Measurements from ENCODE around the gene ZNRD2. TPM values are rescaled to one million over a fixed set of nuclear protein-coding genes. Genes with fewer than 3 reads are reported as not detected.

Gene ZNRD2
- total RNA-seq, 1 donor from 2014 or later: 42.4 TPM

GRCh38 chr11:65572356-65573051, 2.2 kb downstream of the ZNRD2 start, which contains the start of gene FAM89B:
Gene FAM89B, plus strand, starts transcription at chr11:65572538. Its CDS starts 132 bp downstream, at chr11:65572670.
- DNase-seq (ENCODE audit: low read depth): peak; percentile 89

GRCh38 chr11:65573391-65574079, 3.3 kb downstream of the ZNRD2 start:
- DNase-seq (ENCODE audit: low read depth): no peak

GRCh38 chr11:65574109-65574810, 4.0 kb downstream of the ZNRD2 start:
- DNase-seq (ENCODE audit: low read depth): peak; percentile 92

- DNase-seq (ENCODE audit: low read depth): no peak
Observed at GRCh38 chr11:65574811-65575567, 4.7 kb downstream of the ZNRD2 start.

- peak; percentile 70 for DNase-seq (ENCODE audit: low read depth)
Observed at GRCh38 chr11:65575568-65576231, 5.4 kb downstream of the ZNRD2 start, which contains the start of gene EHBP1L1. Gene EHBP1L1, plus strand, starts transcription at chr11:65576053. Its CDS starts 250 bp downstream, at chr11:65576303.

GRCh38 chr11:65576232-65576866, 6.1 kb downstream of the ZNRD2 start:
- DNase-seq (ENCODE audit: low read depth): peak; percentile 75

GRCh38 chr11:65576867-65577755, 6.8 kb downstream of the ZNRD2 start:
- peak; percentile 98 for DNase-seq (ENCODE audit: low read depth)

- DNase-seq (ENCODE audit: low read depth): no peak
Observed at GRCh38 chr11:65577756-65578109, 7.5 kb downstream of the ZNRD2 start.

GRCh38 chr11:65578134-65578533, 7.9 kb downstream of the ZNRD2 start:
- no peak for DNase-seq (ENCODE audit: low read depth)

GRCh38 chr11:65578667-65579066, 8.4 kb downstream of the ZNRD2 start:
- no peak for DNase-seq (ENCODE audit: low read depth)

GRCh38 chr11:65579291-65579690, 9.0 kb downstream of the ZNRD2 start:
- no peak for DNase-seq (ENCODE audit: low read depth)

- DNase-seq (ENCODE audit: low read depth): no peak
Observed at GRCh38 chr11:65580031-65580692, 9.9 kb downstream of the ZNRD2 start.

GRCh38 chr11:65580756-65581155, 10.5 kb downstream of the ZNRD2 start:
- DNase-seq (ENCODE audit: low read depth): no peak

- DNase-seq (ENCODE audit: low read depth): no peak
Observed at GRCh38 chr11:65581928-65582327, 11.7 kb downstream of the ZNRD2 start.

GRCh38 chr11:65583589-65583988, 13.3 kb downstream of the ZNRD2 start:
- no peak for DNase-seq (ENCODE audit: low read depth)

GRCh38 chr11:65584106-65584505, 13.8 kb downstream of the ZNRD2 start:
- peak; percentile 13 for DNase-seq (ENCODE audit: low read depth)

GRCh38 chr11:65584723-65585171, 14.5 kb downstream of the ZNRD2 start:
- DNase-seq (ENCODE audit: low read depth): no peak

- DNase-seq (ENCODE audit: low read depth): no peak
Observed at GRCh38 chr11:65585396-65586246, 15.3 kb downstream of the ZNRD2 start.
